ENCODE results near the gene HYKK.

Gene HYKK

GRCh38 chr15:78492872-78493271 is 14.5 kb upstream of the HYKK start:
- H3K4me1 ChIP-seq (ENCODE audit: control insufficient read depth, low read length), result peaks cover 9% of the 10 kb centered on the region
- H3K27ac ChIP-seq (ENCODE audit: low read depth, low read length), result no peak overlapping the region
- no peak overlapping the region for H3K4me3 ChIP-seq (ENCODE audit: low read length)
- H3F3A ChIP-seq (ENCODE audit: control insufficient read depth, insufficient read depth), result 0 out of 2 replicates have a peak, but pooled peaks cover 3% of the 10 kb centered on the region
- H3K9me3 ChIP-seq (ENCODE audit: control insufficient read depth, insufficient read depth, low read length), result no peaks in the 10 kb centered on the region
- H3K4me2 ChIP-seq (ENCODE audit: low read length), result no peak overlapping the region
- H3K9me2 ChIP-seq (replicated peaks; ENCODE audit: control insufficient read depth, low read length), result no peaks in the 10 kb centered on the region
- no peak for TF ChIP-seq EZH2phosphoT487 (IDR thresholded peaks at IDR 0.05; ENCODE audit: borderline replicate concordance, low read length)
- TF ChIP-seq, protein P1, sequence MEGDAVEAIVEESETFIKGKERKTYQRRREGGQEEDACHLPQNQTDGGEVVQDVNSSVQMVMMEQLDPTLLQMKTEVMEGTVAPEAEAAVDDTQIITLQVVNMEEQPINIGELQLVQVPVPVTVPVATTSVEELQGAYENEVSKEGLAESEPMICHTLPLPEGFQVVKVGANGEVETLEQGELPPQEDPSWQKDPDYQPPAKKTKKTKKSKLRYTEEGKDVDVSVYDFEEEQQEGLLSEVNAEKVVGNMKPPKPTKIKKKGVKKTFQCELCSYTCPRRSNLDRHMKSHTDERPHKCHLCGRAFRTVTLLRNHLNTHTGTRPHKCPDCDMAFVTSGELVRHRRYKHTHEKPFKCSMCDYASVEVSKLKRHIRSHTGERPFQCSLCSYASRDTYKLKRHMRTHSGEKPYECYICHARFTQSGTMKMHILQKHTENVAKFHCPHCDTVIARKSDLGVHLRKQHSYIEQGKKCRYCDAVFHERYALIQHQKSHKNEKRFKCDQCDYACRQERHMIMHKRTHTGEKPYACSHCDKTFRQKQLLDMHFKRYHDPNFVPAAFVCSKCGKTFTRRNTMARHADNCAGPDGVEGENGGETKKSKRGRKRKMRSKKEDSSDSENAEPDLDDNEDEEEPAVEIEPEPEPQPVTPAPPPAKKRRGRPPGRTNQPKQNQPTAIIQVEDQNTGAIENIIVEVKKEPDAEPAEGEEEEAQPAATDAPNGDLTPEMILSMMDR (IDR thresholded peaks at IDR 0.05; ENCODE audit: low read depth, low read length, poor library complexity, severe bottlenecking), result no peak
- no peaks in the 10 kb centered on the region for H3K27me3 ChIP-seq (ENCODE audit: control insufficient read depth, low read length)
- H4K20me1 ChIP-seq (ENCODE audit: control insufficient read depth, insufficient read depth, low read depth, low read length), result no peaks in the 10 kb centered on the region
- H3K79me2 ChIP-seq (ENCODE audit: control insufficient read depth, low read length), result no peaks in the 10 kb centered on the region
- H3K36me3 ChIP-seq (ENCODE audit: control insufficient read depth, low read length), result peaks cover 90% of the 10 kb centered on the region

- Histone ChIP-seq H4K20me1 (ENCODE audit: control insufficient read depth, insufficient read depth, low read depth, low read length) (no peaks in the 10 kb centered on the region), H3K9me2 (replicated peaks; ENCODE audit: control insufficient read depth, low read length) (no peaks in the 10 kb centered on the region), H3K79me2 (ENCODE audit: control insufficient read depth, low read length) (no peaks in the 10 kb centered on the region), H3K27ac (ENCODE audit: low read depth, low read length) (no peak overlapping the region), H3K4me1 (ENCODE audit: control insufficient read depth, low read length) (peaks cover 3% of the 10 kb centered on the region), H3K9me3 (ENCODE audit: control insufficient read depth, insufficient read depth, low read length) (no peaks in the 10 kb centered on the region), H3F3A (ENCODE audit: control insufficient read depth, insufficient read depth) (peaks cover 16% of the 10 kb centered on the region), H3K36me3 (ENCODE audit: control insufficient read depth, low read length) (peaks cover 37% of the 10 kb centered on the region), H3K27me3 (ENCODE audit: control insufficient read depth, low read length) (no peaks in the 10 kb centered on the region), H3K4me2 (ENCODE audit: low read length) (no peak overlapping the region), H3K4me3 (ENCODE audit: low read length) (no peak overlapping the region)
- TF ChIP-seq, protein P1 (IDR thresholded peaks at IDR 0.05; ENCODE audit: low read depth, low read length, poor library complexity, severe bottlenecking), result no peak
- TF ChIP-seq EZH2phosphoT487 (IDR thresholded peaks at IDR 0.05; ENCODE audit: borderline replicate concordance, low read length), result no peak
These were observed 5.5 kb upstream of the HYKK start for GRCh38 chr15:78501857-78502256.

DNA sequence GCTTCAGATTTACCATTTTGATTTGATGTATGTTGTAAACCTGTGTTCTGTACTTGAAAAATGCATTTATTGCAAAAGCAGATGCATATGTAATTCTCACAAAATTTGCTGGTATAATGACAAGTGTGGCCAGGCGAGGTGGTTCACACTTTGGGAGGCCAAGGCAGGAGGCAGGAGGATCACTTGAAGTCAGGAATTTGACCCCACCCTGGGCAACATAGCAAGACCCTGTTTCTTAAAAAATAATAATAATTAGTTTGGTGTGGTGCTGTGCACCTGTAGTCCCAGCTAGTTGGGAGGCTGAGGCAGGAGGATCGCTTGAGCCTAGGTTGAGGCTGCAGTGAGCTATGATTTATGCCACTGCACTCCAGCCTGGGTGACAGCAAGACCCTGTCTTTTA is 4.7 kb upstream of the HYKK start:
- no peaks in the 10 kb centered on the region for H3K9me2 ChIP-seq (replicated peaks; ENCODE audit: control insufficient read depth, low read length)
- H3K79me2 ChIP-seq (ENCODE audit: control insufficient read depth, low read length), result no peaks in the 10 kb centered on the region
- H3K4me1 ChIP-seq (ENCODE audit: control insufficient read depth, low read length), result peaks cover 5% of the 10 kb centered on the region
- H3K9me3 ChIP-seq (ENCODE audit: control insufficient read depth, insufficient read depth, low read length), result no peaks in the 10 kb centered on the region
- H3K27me3 ChIP-seq (ENCODE audit: control insufficient read depth, low read length), result no peaks in the 10 kb centered on the region
- peaks cover 29% of the 10 kb centered on the region for H3K36me3 ChIP-seq (ENCODE audit: control insufficient read depth, low read length)
- no peak overlapping the region for H3K4me2 ChIP-seq (ENCODE audit: low read length)
- H3K4me3 ChIP-seq (ENCODE audit: low read length), result no peak overlapping the region
- H4K20me1 ChIP-seq (ENCODE audit: control insufficient read depth, insufficient read depth, low read depth, low read length), result no peaks in the 10 kb centered on the region
- H3F3A ChIP-seq (ENCODE audit: control insufficient read depth, insufficient read depth), result peaks cover 16% of the 10 kb centered on the region
- H3K27ac ChIP-seq (ENCODE audit: low read depth, low read length), result no peak overlapping the region
- TF ChIP-seq, protein P1 (IDR thresholded peaks at IDR 0.05; ENCODE audit: low read depth, low read length, poor library complexity, severe bottlenecking), result no peak
- TF ChIP-seq EZH2phosphoT487 (IDR thresholded peaks at IDR 0.05; ENCODE audit: borderline replicate concordance, low read length), result no peak

- Histone ChIP-seq H3K36me3 (ENCODE audit: control insufficient read depth, low read length) (no peaks in the 10 kb centered on the region), H3F3A (ENCODE audit: control insufficient read depth, insufficient read depth) (no peaks in the 10 kb centered on the region), H3K9me3 (ENCODE audit: control insufficient read depth, insufficient read depth, low read length) (no peaks in the 10 kb centered on the region), H3K27me3 (ENCODE audit: control insufficient read depth, low read length) (peaks cover 8% of the 10 kb centered on the region), H3K4me1 (ENCODE audit: control insufficient read depth, low read length) (peaks cover 12% of the 10 kb centered on the region), H3K9me2 (replicated peaks; ENCODE audit: control insufficient read depth, low read length) (no peaks in the 10 kb centered on the region), H3K4me3 (ENCODE audit: low read length) (peak overlapping the region; percentile 78), H3K4me2 (ENCODE audit: low read length) (peak overlapping the region; percentile 74), H3K79me2 (ENCODE audit: control insufficient read depth, low read length) (no peaks in the 10 kb centered on the region), H4K20me1 (ENCODE audit: control insufficient read depth, insufficient read depth, low read depth, low read length) (no peaks in the 10 kb centered on the region), H3K27ac (ENCODE audit: low read depth, low read length) (no peak overlapping the region)
- no peak for TF ChIP-seq EZH2phosphoT487 (IDR thresholded peaks at IDR 0.05; ENCODE audit: borderline replicate concordance, low read length)
- TF ChIP-seq, protein P1 (IDR thresholded peaks at IDR 0.05; ENCODE audit: low read depth, low read length, poor library complexity, severe bottlenecking), result no peak
These were observed 419 bp downstream of the HYKK start for GRCh38 chr15:78507831-78508160.
